Measurements from ENCODE around the gene GGNBP2.

The GGNBP2 gene

DNA sequence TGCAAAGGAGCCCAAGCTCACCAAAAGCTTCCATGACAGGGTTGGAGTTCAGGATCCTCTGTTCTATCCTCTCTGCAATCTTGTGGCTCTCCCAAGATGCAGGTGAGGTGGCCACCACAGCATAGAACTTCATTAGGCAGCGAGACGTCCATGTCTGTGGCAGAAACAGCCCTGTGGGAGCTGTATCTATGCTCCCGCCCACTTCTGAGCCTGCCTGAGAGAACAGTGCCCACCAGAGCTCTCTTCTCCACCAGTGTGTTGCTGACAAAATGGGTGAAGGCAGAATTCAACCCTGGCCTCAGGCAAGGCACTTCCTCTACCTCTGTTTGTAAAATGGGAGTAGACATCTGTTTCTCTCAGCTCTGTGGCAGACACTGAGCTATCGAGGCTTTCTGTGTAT, 28.9 kb upstream of the GGNBP2 start:
- no peak for DNase-seq

DNA sequence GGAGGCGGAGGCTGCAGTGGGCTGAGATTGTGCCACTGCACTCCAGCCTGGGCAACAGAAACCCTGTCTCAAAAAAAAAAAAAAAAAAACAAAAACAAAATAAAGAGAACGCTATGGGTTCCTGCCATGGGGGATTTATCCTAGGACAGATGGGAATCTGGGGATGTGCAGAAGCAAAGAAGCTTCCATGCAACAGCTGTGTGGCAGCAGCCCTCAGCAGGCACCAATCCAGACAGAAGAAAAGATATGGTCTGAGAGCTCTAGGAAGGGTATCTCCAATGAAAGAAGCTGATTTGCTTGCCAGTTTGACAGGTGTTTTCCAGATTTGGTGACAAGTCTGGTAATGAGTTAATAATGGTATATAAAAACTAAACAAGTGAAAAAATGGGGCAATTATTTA, 21.6 kb upstream of the GGNBP2 start:
- DNase-seq: no peak

DNA sequence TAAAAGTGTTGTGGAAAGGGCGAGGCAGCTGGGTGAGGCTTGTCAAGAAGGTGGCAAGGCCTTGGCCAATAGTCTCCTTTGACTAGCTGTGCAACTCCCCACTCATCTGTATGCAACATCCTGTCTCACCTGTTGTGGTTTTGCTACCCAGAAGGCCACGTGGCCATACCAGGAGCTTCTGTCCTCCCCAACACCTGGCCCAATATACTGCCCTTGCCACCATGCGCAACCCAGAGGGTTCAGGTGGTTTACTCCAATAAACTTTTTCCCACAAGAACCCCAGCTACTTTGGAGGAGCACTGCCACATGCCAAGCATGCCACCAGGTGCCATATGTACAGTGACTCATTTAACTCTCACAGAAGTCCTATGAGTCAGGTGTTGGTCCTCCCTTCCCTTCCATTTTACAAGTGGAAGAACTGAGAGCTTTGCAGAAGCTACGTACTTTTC, 20.3 kb upstream of the GGNBP2 start:
- DNase-seq: no peak

DNA sequence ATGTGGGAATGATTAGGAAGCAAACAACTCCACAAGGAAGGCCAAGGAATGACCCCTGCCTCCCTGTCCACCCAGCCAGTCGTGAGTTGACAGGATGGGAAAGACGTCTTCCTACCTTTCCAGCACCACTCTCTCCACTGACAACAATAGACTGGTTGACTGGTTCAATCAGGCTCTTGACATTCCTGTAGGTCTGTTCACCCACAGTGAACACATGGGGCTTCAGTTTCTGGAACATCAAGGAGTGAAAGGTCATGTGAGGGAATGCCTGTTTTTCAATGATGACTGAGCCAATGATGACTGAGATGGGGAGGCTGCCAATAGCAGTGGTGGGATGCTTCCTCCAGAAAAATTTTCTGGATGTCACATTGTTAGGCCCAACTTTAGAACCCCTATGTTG, 19.6 kb upstream of the GGNBP2 start:
- no peak for DNase-seq

DNA sequence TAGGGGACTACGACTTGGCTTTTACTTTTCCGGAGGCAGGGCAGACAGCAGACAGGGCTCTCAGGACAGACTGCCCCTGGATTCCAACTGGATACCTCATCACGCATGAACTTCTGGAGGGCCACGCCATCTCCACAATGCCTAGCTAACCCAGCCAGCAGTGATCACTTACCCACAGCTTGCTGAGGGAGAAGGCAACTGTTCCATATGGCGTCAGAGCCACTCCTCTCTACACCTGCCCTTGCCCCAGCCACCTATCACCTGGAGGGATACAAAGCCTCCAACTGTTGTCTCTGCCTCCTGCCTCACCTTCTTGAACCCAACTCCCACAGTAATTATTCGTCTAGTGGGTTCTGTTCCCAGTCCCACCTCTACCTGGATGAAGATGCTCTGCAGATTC, 18.8 kb upstream of the GGNBP2 start:
- DNase-seq: no peak

DNA sequence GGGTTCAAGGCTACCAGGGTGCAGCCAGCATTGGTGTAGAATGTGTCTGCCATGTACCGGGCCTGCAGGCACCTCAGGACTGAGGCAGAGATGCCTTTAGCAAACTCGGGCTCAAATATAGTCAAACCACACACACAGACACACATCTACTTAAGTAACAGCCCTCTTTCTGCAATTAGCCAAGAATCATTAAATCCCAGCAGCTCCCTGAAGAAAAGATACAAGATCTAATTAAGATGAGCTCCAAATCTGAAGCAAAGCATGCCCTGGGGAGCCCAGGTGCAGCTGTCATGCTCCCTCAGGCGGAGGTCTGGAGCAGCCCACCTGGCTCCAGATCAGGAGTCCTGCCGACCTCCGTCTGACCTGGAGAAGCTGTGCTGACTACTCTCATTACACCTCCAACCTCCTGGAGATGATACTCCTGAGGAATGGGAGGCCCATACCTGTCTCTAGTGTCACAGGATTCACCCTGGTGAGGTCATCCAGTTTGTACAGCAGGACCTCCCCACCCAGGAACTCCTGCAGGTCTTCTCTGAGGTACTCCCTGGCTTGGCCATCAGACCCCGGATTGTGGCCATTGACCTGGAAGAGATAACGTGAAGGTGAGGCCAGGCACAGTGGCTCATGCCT, 17.0 kb upstream of the GGNBP2 start:
- no peak for DNase-seq

DNA sequence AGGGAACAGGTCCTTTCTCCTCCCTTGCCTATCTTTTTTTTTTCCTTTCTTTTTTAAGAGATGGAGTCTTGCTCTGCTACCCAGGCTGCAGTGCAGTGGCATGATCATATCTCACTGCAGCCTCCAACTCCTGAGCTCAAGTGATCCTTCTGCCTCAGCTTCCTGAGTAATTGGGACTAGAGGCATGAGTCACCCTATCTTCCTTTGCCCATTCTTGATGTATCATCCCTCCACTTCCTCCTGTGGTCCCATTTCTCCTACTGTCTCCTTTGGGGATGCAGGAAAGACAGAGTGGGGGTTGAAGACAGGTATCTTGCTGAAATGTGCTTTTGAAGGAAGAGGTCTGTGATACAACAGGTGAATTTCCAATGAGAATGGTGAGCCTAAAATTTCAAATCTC, 15.6 kb upstream of the GGNBP2 start:
- DNase-seq: no peak

- no peak for DNase-seq
Measured at GRCh38 chr17:36532435-36532975, 12.2 kb upstream of the GGNBP2 start.

GRCh38 chr17:36533935-36534839, 10.5 kb upstream of the GGNBP2 start:
- DNase-seq: peak; percentile 78

GRCh38 chr17:36534840-36535668, 9.7 kb upstream of the GGNBP2 start, which contains the start of the genes MYO19 and PIGW:
TSS of gene MYO19 (minus strand) at chr17:36534868. CDS start at chr17:36532538, 2,330 bp downstream.
TSS of gene PIGW (plus strand) at chr17:36534987. CDS start at chr17:36537102, 2,115 bp downstream.
- DNase-seq: peak; percentile 94

GRCh38 chr17:36535669-36536081, 9.0 kb upstream of the GGNBP2 start:
- no peak for DNase-seq

- no peak for DNase-seq
Measured at GRCh38 chr17:36540696-36541095, 4.0 kb upstream of the GGNBP2 start.

DNA sequence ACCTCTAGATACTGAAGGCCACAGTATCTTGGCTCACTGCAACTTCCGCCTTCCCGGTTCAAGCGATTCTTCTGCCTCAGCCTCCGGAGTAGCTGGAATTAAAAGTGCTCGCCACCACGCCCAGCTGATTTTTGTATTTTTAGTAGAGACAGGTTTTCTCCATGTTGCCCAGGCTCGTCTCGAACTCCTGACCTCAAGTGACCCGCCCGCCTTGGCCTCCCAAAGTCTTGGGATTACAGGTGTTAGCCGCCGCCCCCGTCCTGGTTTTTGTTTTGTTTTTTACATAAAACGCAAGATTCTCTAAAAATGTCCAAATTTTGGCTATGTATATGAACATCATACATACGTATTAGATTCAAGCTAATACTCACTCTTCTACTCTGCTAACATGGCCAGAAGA, 2.0 kb upstream of the GGNBP2 start:
- DNase-seq: no peak

- no peak for DNase-seq
Measured at GRCh38 chr17:36544044-36544306, 744 bp upstream of the GGNBP2 start.

DNA sequence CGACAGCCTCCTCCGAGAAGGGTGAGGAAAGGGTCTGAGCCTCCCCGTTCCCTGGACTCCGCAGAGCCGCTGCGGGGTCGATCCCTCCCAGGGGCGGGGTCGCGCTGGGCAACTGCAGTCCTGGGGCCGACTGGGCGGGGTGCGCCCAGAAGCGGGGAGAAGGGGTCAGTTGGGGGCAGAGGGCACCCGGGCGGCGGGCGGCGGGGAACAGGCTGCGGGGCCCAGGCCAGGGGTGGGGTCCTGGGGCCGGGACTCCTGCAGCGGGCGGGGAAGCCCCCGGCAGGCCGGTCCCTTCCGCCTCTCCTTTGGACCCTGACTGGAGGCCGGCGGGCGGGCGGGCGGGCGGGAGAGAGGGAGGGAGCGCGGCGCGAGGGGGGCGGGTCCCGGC, 352 bp downstream of the GGNBP2 start:
- no peak for DNase-seq

DNA sequence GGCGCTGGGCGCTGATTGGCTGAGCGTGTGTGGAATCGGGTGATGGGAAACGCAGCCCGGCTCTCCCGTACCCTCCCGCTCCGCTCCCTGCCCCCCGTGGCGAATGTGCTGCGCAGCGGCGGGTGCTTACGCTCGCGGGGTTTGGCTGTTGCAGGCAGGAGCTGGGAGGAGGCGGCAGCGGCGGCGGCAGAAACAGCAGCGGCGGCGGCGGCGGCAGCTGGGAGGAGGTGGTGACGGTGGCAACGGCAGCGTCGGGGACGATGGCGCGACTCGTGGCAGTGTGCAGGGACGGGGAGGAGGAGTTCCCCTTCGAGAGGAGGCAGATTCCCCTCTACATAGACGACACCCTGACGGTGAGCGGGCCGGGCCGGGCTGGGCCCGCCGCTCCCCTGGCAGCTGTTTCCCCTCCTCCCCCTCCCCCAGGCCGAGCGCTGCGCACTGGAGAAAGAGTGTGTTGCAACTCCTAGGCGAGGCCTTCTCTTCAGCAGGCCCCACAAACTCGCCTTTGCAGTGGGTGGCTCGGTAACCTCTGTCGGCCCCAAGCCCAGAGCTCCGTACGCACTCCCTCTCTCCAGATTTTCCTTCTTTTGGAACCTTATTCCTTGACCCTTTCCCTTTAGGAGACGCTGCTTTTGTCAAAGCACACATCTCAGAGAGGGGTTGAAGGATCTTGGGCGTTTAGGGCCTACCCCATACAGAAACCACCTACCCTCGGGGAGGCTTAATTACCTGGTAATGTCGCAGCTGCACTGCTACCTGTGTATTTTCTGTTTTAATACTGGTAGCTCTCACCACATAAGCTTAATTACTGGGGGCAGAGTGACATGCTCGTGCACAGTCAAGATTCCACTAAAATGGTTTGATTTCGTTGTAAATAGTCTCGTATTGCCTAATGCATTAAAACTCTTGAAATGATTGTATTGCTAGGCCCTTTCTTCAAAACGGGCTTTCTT, 1.0 kb downstream of the GGNBP2 start:
- peak; percentile 98 for DNase-seq

DNA sequence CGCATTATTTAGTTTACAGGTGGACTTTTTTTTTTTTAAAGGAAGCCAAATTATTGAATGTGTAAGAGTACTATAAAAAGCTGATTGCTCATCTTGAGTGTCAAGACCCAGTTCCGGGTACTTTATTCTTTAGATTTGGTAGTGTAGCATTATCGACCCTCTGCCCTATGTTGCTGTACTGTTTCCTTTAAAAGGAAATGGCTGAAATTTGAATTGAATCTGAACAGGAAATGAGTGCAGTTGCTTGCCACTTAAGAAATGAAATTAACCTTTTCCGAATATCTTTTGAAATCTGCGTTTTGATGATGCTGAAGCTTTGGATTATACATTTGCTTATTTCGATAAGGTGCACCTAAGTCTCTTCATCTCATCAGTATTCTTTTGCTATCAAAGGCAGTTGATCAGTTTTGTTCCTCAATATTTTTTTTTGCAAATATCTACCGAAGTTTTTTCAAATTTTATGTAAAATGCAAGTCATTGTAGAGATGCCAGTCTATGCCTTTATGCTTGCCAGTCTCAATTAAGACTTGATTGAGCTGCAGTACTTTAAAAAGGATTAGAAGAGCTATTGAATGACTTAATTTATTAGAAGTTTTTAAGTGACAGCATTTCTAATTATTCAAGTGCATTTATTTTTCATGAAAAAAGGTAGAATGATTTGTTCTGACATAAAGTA, 1.8 kb downstream of the GGNBP2 start:
- no peak for DNase-seq

- DNase-seq: no peak
Measured at GRCh38 chr17:36547776-36548175, 3.1 kb downstream of the GGNBP2 start.

DNA sequence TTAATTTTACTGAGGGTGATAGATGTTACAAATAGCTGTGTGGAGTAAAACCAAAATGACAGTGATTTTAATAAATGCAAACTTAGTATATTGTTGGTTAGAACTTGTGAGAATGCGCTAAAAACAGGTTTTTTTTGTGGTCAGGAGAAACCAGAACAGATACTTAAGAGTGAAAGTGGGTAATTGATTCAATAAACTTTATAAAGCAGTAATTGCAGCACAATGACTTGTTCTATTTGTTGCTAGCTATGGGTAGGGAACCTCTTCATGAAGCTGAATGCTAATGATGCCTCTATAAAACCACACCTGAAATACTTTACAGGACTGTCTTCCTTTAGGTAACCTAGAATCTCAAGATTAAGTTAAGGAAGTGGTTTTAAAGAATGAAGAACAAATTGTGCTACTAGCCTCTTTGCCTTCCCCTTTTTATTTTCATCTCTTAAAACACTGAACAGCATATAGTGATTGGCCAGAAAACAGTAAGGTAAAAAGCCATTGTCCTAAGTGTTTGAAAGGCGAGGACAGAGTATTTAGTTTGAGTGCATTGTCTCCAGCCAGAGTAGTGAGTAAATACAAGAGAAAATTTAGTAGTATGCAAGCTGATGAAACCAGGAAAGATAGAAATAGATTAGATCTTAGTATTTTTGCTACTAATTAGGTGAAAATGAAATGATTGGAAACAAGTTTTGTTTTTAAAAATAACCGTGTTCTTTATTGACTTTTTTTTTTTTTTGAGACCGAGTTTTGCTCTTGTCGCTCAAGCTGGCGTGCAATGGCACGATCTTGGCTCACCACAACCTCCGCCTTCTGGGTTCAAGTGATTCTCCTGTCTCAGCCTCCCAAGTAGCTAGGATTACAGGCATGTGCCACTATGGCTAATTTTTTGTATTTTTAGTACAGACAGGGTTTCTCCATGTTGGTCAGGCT, 6.0 kb downstream of the GGNBP2 start:
- DNase-seq: no peak

- DNase-seq: no peak
Measured at GRCh38 chr17:36553459-36553858, 8.7 kb downstream of the GGNBP2 start.

Measured in NCI-H1436 (cell line).